ENCODE results near the gene TMEM204.

TMEM204 gene

GRCh38 chr16:1581804-1582203 is 48.3 kb downstream of the TMEM204 start:
- no peaks in the 10 kb centered on the region for H3K27me3 ChIP-seq (replicated peaks; ENCODE audit: control insufficient read depth, insufficient read depth, low read length)
- H3K36me3 ChIP-seq (ENCODE audit: control insufficient read depth, insufficient read depth, low read length) = peaks cover 1% of the 10 kb centered on the region; the same call in 1 of the 2 replicates
- H3K4me3 ChIP-seq (replicated peaks; ENCODE audit: low read depth, low read length) = no peak overlapping the region
- TF ChIP-seq, protein P1, sequence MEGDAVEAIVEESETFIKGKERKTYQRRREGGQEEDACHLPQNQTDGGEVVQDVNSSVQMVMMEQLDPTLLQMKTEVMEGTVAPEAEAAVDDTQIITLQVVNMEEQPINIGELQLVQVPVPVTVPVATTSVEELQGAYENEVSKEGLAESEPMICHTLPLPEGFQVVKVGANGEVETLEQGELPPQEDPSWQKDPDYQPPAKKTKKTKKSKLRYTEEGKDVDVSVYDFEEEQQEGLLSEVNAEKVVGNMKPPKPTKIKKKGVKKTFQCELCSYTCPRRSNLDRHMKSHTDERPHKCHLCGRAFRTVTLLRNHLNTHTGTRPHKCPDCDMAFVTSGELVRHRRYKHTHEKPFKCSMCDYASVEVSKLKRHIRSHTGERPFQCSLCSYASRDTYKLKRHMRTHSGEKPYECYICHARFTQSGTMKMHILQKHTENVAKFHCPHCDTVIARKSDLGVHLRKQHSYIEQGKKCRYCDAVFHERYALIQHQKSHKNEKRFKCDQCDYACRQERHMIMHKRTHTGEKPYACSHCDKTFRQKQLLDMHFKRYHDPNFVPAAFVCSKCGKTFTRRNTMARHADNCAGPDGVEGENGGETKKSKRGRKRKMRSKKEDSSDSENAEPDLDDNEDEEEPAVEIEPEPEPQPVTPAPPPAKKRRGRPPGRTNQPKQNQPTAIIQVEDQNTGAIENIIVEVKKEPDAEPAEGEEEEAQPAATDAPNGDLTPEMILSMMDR (IDR thresholded peaks at IDR 0.05; ENCODE audit: insufficient read depth, low read length, poor library complexity, severe bottlenecking) = no peak
- DNase-seq (ENCODE audit: extremely low read depth, insufficient read length) = no peak

DNA sequence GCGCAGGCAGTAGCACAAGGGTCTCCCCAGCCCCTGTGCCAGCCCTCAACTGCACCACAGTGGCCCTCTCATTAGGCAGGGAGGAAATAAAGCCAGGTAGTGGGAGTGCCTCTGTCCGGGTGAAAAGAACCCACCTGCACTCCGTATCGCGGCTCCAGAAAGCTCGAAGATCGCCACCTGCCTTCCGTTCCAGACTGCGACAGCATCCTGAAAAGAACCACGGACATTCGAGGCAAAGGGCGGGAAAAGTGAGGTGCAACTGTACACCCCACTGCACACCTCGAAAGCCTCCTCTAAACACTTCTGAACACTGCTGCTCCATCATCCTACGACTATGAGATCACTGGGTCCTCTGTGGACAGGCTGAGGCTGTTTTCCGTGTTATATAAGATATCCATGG is 49.7 kb downstream of the TMEM204 start:
- TF ChIP-seq, protein P1 (IDR thresholded peaks at IDR 0.05; ENCODE audit: insufficient read depth, low read length, poor library complexity, severe bottlenecking) = no peak
- H3K27me3 ChIP-seq (replicated peaks; ENCODE audit: control insufficient read depth, insufficient read depth, low read length) = no peaks in the 10 kb centered on the region
- peaks cover 1% of the 10 kb centered on the region; the same call in 1 of the 2 replicates for H3K36me3 ChIP-seq (ENCODE audit: control insufficient read depth, insufficient read depth, low read length)
- no peak for DNase-seq (ENCODE audit: extremely low read depth, insufficient read length)
- H3K4me3 ChIP-seq (replicated peaks; ENCODE audit: low read depth, low read length) = no peak overlapping the region

- no peaks in the 10 kb centered on the region for H3K27me3 ChIP-seq (replicated peaks; ENCODE audit: control insufficient read depth, insufficient read depth, low read length)
- peaks cover 1% of the 10 kb centered on the region; the same call in 1 of the 2 replicates for H3K36me3 ChIP-seq (ENCODE audit: control insufficient read depth, insufficient read depth, low read length)
- no peak for DNase-seq (ENCODE audit: extremely low read depth, insufficient read length)
- TF ChIP-seq, protein P1 (IDR thresholded peaks at IDR 0.05; ENCODE audit: insufficient read depth, low read length, poor library complexity, severe bottlenecking) = no peak
- H3K4me3 ChIP-seq (replicated peaks; ENCODE audit: low read depth, low read length) = no peak overlapping the region
These were observed 51.5 kb downstream of the TMEM204 start for GRCh38 chr16:1584926-1585484.

GRCh38 chr16:1590366-1590765 is 56.9 kb downstream of the TMEM204 start:
- H3K4me3 ChIP-seq (replicated peaks; ENCODE audit: low read depth, low read length) = no peak overlapping the region
- TF ChIP-seq, protein P1 (IDR thresholded peaks at IDR 0.05; ENCODE audit: insufficient read depth, low read length, poor library complexity, severe bottlenecking) = no peak
- DNase-seq (ENCODE audit: extremely low read depth, insufficient read length) = no peak
- no peaks in the 10 kb centered on the region for H3K36me3 ChIP-seq (ENCODE audit: control insufficient read depth, insufficient read depth, low read length)
- H3K27me3 ChIP-seq (replicated peaks; ENCODE audit: control insufficient read depth, insufficient read depth, low read length) = no peaks in the 10 kb centered on the region

DNA sequence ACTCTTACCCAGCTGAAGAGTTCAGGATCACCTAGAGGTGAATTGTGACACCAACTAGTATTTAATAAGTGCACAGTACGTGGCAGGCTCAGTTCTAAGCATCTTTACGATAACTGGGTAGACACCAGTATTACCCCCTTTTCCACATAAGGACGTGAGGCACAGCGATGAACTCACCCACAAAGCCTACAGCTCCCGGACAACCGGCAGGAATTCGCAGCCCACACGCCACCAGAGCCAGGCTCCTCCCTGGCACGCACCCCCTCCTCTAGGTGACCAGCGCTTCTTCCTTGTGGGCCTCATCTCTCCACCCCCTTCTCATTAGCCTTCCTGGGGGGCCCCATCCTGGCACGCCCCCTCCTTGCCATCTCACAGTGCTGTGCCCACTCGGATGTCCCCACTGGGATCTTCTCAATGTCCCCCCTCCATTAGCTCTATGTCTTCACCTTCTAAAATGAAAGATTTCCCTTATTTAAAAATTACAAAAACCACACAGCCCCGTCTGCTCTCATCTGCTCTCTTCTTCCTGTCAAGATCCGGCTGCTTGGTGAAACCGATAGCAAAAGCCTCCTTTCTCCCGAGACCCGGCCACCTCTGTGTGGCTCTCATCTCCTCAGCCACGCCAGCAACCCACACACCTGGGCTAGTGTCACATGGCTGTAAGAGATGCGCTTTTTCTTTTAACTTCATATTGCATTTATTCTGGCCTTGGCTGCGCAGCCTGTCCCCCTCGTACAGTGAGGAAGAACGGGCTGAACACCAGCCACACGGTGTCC is 57.7 kb downstream of the TMEM204 start:
- no peaks in the 10 kb centered on the region for H3K36me3 ChIP-seq (ENCODE audit: control insufficient read depth, insufficient read depth, low read length)
- no peaks in the 10 kb centered on the region for H3K27me3 ChIP-seq (replicated peaks; ENCODE audit: control insufficient read depth, insufficient read depth, low read length)
- H3K4me3 ChIP-seq (replicated peaks; ENCODE audit: low read depth, low read length) = no peak overlapping the region
- TF ChIP-seq, protein P1 (IDR thresholded peaks at IDR 0.05; ENCODE audit: insufficient read depth, low read length, poor library complexity, severe bottlenecking) = no peak
- no peak for DNase-seq (ENCODE audit: extremely low read depth, insufficient read length)
